GM10847 (cell line): ENCODE measurements around the gene CCDC9B.

Source experiments
- POLR2A ChIP-seq: IDR thresholded peaks from 2 replicates; pipeline ENCODE4 v1.6.1; 2011; ENCODE audit not compliant: insufficient read length; ENCODE audit errors: extremely low read depth

Gene CCDC9B

GRCh38 chr15:40314723-40315276 is 25.9 kb downstream of the CCDC9B start:
- no peak for TF ChIP-seq POLR2A

- TF ChIP-seq POLR2A, result no peak
These were observed 27.0 kb downstream of the CCDC9B start for GRCh38 chr15:40313531-40314398.

- no peak for TF ChIP-seq POLR2A
These were observed 28.2 kb downstream of the CCDC9B start for GRCh38 chr15:40312370-40313158.

GRCh38 chr15:40310993-40311392 is 29.7 kb downstream of the CCDC9B start:
- no peak for TF ChIP-seq POLR2A

DNA sequence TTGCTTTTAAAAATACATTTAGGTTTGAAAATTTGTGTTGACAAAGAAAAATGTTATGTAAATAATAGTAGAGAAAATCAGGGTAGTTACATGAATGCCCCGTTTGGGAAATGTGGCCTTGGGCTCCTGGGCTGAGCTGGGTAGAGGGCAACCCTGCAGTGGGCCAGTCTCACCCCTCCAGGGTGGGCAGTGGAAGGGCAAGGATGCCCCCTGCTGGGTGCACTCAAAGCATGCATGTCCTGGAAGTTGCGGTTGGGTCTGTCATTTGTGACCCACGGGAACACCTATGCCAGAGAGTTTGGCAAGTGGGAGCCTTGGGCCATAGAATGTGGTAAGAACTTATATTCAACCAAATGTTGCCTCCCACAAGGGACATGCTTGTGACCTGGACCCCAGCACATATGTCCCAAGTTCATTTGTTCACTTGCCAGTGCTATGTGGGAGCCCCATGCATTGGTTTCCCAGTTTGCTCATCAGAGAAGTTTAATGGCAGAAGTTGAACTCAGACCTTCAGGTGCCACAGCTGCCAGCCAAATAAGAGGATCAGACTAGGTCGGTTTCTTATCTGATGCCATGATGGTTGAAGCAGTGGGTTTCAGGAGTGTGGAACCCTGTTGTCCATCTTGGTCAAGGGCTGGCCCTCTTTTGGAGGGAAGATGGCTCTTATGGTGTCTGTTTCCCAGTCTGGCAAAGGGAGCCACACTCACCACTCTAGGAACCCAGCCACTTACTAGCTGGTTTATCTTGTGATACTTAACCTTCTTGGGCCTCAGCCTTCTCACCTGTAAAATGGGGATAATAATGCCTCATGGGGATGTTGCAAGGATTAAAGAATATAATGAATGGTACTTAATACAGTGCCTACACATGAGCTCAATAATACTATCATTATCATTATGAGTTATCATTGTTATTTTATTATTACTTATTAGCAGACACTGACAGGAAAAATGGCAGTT is 30.5 kb downstream of the CCDC9B start:
- TF ChIP-seq POLR2A, result no peak

DNA sequence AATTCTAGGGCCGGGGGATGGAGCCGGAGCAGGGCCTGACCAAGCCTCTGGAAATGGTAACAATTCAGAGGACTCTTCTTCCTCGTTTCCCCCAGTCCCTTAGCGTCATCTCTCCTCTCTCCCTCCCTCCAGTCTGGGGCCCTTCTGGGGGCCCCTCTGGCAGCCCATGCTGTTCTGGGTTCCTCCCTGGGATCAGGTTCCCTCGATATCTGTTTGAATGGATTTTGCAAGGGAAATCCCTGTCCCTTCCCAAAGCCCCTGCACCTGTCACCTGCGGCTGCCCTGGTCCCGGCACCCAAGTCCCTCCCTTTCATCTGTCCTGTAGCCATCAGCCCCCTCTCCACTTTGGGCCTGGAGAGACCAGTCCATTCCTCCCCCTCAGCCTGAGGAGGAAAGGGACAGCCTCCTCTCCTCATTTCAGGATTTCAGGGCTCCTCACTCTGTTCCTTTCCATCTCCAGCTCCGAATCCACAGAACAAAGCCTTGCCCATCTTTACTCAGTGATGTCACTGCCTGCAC is 31.3 kb downstream of the CCDC9B start:
- no peak for TF ChIP-seq POLR2A

DNA sequence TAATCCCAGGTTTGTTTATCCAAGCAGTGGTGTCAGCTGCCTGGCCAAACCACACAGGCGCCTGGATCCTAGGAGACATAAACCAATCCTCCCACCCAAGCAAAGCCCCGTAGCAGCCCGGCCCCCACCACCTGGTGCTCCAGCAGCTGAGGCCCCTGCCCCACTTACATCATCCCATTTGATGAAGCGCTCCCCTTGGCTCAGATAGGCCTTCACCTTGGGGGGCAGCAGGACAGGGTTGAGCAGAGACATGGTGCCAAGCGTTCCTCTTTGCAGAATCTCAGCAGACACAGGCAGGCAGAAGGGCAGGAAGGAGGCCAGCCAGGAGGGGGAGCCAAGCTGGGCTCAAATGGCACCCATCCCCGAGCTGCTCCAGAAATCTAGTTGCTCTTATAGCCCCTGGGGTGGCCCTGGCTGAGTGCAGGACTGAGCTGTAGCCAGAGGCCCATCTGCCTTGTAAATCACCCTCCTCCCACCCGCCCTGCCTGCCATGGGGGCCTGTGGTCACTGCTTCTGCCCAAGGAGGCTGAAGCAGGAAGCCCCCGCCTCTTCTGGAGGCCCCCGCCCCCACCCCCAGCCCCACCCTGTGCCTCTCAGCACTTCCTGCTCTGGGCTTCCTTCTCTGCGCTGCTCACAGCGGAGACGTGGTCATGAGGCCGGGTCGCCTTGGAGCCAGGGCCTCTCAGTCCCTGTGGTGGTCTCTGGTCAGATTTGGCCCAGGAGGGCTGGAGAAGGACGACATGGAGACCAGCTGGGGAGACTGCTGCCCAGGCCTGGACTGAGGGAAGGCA is 33.1 kb downstream of the CCDC9B start, which contains the start of gene PLCB2:
TSS of gene PLCB2 (minus strand) at position 515 of the 791 bp plus-strand sequence. CDS start at position 252, 263 bp downstream.
- peak; percentile 82 for TF ChIP-seq POLR2A

GRCh38 chr15:40306908-40307307 is 33.8 kb downstream of the CCDC9B start:
- TF ChIP-seq POLR2A, result no peak

GRCh38 chr15:40306371-40306770 is 34.4 kb downstream of the CCDC9B start:
- TF ChIP-seq POLR2A, result no peak

DNA sequence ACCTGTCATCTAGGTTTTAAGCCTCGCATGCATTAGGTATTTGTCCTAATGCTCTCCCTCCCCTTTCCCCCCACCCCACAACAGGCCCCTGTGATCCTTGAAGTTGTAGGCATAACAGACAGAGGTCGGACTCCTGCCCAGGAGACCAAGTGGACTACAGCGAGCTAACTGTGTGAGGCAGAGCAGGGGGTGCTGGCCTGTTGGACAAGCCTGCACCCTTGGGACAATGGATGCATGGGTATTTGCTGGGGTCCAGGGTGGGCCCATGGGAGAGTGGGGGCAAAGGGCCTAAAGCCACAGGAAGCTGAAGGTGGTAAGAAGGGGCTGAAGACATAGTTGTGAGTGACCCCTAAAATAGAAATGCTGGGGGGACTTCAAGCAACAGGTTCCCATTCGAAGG is 35.5 kb downstream of the CCDC9B start:
- no peak for TF ChIP-seq POLR2A

DNA sequence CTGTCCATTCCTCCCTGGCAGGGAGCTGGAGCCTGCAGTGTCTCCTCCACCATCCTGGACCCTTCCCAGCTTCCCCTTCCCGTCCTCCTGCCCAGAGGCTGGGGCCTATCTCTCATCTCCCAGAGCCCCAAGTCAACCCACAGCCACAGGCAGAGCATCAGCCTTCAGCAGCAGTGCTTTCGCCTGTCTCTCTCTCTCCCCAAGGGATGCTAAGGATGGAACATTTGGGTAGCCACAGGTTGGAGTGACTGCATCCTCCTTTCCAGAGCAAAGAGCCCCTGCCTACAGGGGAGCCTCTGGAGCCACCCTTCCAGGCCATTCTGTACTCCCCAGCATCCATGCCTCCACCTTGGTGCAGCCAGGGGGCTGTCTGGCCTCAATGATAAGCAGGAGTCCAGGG is 37.2 kb downstream of the CCDC9B start:
- no peak for TF ChIP-seq POLR2A

DNA sequence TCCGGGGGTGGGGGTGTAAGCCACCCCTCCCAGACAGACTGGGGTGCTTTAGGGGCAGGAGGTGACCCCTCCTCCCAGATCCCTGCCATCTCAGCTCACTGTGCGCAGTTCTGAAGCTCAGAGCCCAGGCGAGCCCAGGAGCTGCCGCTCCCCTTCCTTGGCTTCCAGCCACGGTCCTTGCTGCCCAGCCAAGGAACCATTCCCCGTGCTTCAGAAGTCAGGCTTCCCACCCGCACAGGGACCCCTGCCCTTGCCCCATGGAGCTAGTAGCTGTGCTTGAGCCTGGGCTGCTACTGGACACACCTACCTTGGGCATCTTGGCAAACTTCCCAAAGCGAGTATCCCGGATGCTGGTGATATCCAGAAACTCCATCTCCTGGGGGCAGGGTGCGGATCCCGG is 37.8 kb downstream of the CCDC9B start:
- no peak for TF ChIP-seq POLR2A

DNA sequence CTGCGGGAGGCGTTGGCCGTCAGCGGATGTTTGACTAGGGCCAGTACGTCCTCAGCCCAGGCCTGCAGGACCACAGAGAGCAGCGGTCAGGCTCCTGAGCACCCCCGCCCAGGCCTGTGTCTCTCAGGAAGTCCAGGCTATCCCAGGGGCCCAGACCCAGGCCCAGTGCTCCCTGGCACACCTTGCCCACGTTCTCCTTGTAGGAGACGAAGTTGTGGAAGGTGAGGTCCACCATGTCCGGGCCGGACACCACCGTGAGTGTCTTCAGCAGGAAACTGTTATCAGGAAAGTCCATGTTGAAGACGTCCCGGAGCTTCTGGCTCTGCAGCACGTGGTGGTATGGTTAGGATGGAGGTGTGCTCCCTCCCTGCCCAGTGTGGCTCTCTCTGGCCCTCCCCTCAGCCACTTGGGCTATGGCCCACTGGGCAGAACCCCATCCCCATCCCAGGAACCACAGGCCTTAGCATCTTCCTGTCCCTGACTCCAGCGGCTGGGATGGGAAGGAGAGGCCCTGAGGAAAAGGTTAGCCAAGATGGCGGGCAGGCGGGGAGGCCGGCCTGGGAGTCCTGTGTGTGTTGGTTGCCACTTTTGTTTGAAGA is 38.4 kb downstream of the CCDC9B start:
- TF ChIP-seq POLR2A, result no peak
